Endothelial cell of umbilical vein (primary cell): ENCODE results near the gene TTC34. TPM values are rescaled to one million over a fixed set of nuclear protein-coding genes. Genes with fewer than 3 reads are reported as not detected.
"Not testable (repeated sequence)": the region's sequence is repeated elsewhere in the genome, so short reads cannot be mapped to it uniquely, and the experiment has no call there.

Source experiments
- BruUV-seq: library from RNA; stranded (reverse); fragments of 400-500 nt; replicated peaks from 2 replicates; lab custom pipeline; 2021; lab: Mats Ljungman, UMichigan
- CTCF ChIA-PET: fragments of 300-600, 350-600 bp; sonication (Branson Sonifier 250); formaldehyde crosslinking; loops from one replicate; lab custom pipeline; 2021; ENCODE audit warnings: antibody characterized with exemption, inconsistent platforms; lab: Charles Lee
- POLR2A ChIA-PET: fragments of 300-600, 350-600 bp; sonication (Branson Sonifier 250); formaldehyde crosslinking; loops from one replicate; lab custom pipeline; 2021; ENCODE audit warnings: antibody characterized with exemption, inconsistent platforms; lab: Charles Lee
- DNase-seq: peaks from one replicate; pipeline ENCODE4 v3.0.0-alpha.2; 2011; ENCODE audit warnings: low read depth, low spot score
- FAIRE-seq: peaks from 2 replicates; lab custom pipeline; 2011; peaks lifted over from hg19 to GRCh38; lab: Jason Lieb, UNC
- H2AFZ ChIP-seq: 2 replicates; pipeline ENCODE4 v1.6.0; 2012; ENCODE audit warnings: low read depth, low read length, control low read depth, inconsistent platforms
- H3K27ac ChIP-seq: 2 replicates; pipeline ENCODE4 v1.5.1; 2011; ENCODE audit warnings: low read depth, mild to moderate bottlenecking, control low read depth, low read length, moderate library complexity; ENCODE audit not compliant: insufficient read depth
- H3K27me3 ChIP-seq, 2 experiments: 2 replicates each; pipeline versions ENCODE4 v1.6.0 to v1.6.1; 2011; ENCODE audit warnings: low read length in 2 of 2, mixed read lengths in 1 of 2; ENCODE audit not compliant: control insufficient read depth in 2 of 2, insufficient read depth in 2 of 2
- H3K36me3 ChIP-seq, 2 experiments: 2 replicates in 1 of 2; 3 replicates in 1 of 2; pipeline ENCODE4 v1.5.1; 2011; ENCODE audit warnings: low read length in 2 of 2, mild to moderate bottlenecking in 1 of 2, moderate library complexity in 1 of 2; ENCODE audit not compliant: control insufficient read depth in 2 of 2, insufficient read depth in 2 of 2; ENCODE audit errors: extremely low read depth in 1 of 2
- H3K4me1 ChIP-seq: 3 replicates; pipeline ENCODE4 v1.5.1; 2011; ENCODE audit warnings: mild to moderate bottlenecking, low read length; ENCODE audit not compliant: control insufficient read depth, insufficient read depth; ENCODE audit errors: extremely low read depth
- H3K4me2 ChIP-seq: 2 replicates; pipeline ENCODE4 v1.6.1; 2011; ENCODE audit warnings: low read length, control low read depth, mixed read lengths; ENCODE audit not compliant: insufficient read depth
- H3K4me3 ChIP-seq, 3 experiments: fragments of 200-600 bp in 1 of 3; sonication (generic), shearing (Covaris generic) in 1 of 3; replicated peaks in 1 of 3; 2 replicates each; pipeline ENCODE4 v1.5.1; 2011 to 2016; ENCODE audit warnings: control low read depth in 3 of 3, low read length in 3 of 3, mild to moderate bottlenecking in 2 of 3, inconsistent platforms in 1 of 3, low read depth in 1 of 3, moderate library complexity in 1 of 3; ENCODE audit not compliant: insufficient read depth in 1 of 3
- H3K79me2 ChIP-seq: 2 replicates; pipeline ENCODE4 v1.6.0; 2012; ENCODE audit warnings: low read length, inconsistent platforms; ENCODE audit not compliant: control insufficient read depth, insufficient read depth
- H3K9ac ChIP-seq: replicated peaks from 2 replicates; pipeline ENCODE3; 2011; ENCODE audit warnings: low read length, control low read depth; ENCODE audit not compliant: insufficient read depth; ENCODE audit errors: extremely low read depth
- H3K9me1 ChIP-seq: replicated peaks from 3 replicates; pipeline ENCODE4 v1.6.0; 2011; ENCODE audit warnings: mild to moderate bottlenecking, low read length; ENCODE audit not compliant: control insufficient read depth, insufficient read depth; ENCODE audit errors: extremely low read depth
- H3K9me3 ChIP-seq: replicated peaks from 2 replicates; pipeline ENCODE4 v1.5.1; 2012; ENCODE audit warnings: low read length, inconsistent platforms; ENCODE audit not compliant: control insufficient read depth, insufficient read depth
- H4K20me1 ChIP-seq: replicated peaks from 2 replicates; pipeline ENCODE3; 2011; ENCODE audit warnings: mild to moderate bottlenecking, low read length; ENCODE audit not compliant: control insufficient read depth, insufficient read depth; ENCODE audit errors: extremely low read depth
- dilution Hi-C: fragments of 300-500 bp; cut with MboI; formaldehyde crosslinking; loops from one replicate; pipeline ENCODE4 v1.15.0; 2019; ENCODE audit warnings: low sequenced_read_pairs; ENCODE audit not compliant: extremely low pct_ligation_motif_present
- intact Hi-C: fragments of 100-400 bp; cut with micrococcal nuclease; formaldehyde crosslinking; loops from one replicate; pipeline ENCODE4 v1.10.0; 2022
- polyA plus RNA-seq, 4 experiments: library from polyadenylated mRNA; depleted of rRNA in 3 of 4; stranded (reverse) in 3 of 4; unstranded in 1 of 4; fragments of >200 nt; gene quantifications; 2 replicates each; pipeline versions ENCODE4 v1.2.1 to v1.2.3, GENCODE V29; 2011 to 2012; ENCODE audit warnings: missing spikeins in 1 of 4
- total RNA-seq: library from RNA; stranded (reverse); gene quantifications from 2 replicates; pipeline ENCODE4 v1.2.3, GENCODE V29; 2021

Gene TTC34
- total and polyA plus RNA-seq, 2 donors (not counting 3 experiments of a cell fraction or from before 2014, with no cell fraction given) = 0.08 to 0.77 TPM

GRCh38 chr1:2652926-2653571 lies 148.4 kb downstream of the TTC34 start:
- BruUV-seq, H3K4me1 ChIP-seq, H3K36me3 ChIP-seq, H3K9me1 ChIP-seq, H3K4me2 ChIP-seq, FAIRE-seq, H4K20me1 ChIP-seq, intact Hi-C loops, H3K4me3 ChIP-seq, CTCF ChIA-PET, H3K9ac ChIP-seq, dilution Hi-C loops, POLR2A ChIA-PET, H3K79me2 ChIP-seq, H3K27me3 ChIP-seq, H3K27ac ChIP-seq, H2AFZ ChIP-seq: not testable (repeated sequence)
- DNase-seq = peak; percentile 46
- H3K9me3 ChIP-seq = peaks cover 31% of the 10 kb centered on the region

- H3K4me3 ChIP-seq, H3K79me2 ChIP-seq, H3K4me2 ChIP-seq, BruUV-seq, H3K9ac ChIP-seq, H4K20me1 ChIP-seq, CTCF ChIA-PET, H3K4me1 ChIP-seq, DNase-seq, POLR2A ChIA-PET, dilution Hi-C loops, H2AFZ ChIP-seq, H3K27me3 ChIP-seq, H3K36me3 ChIP-seq, H3K27ac ChIP-seq, intact Hi-C loops, H3K9me1 ChIP-seq: not testable (repeated sequence)
- peak; percentile 55 for FAIRE-seq
- H3K9me3 ChIP-seq = peaks cover 31% of the 10 kb centered on the region
Measured at GRCh38 chr1:2652152-2652925, 149.2 kb downstream of the TTC34 start.
